WTC11 (cell line): ENCODE data around the gene EPM2A. TPM values are rescaled to one million over a fixed set of nuclear protein-coding genes. Genes with fewer than 3 reads are reported as not detected.

Source experiments
- ATAC-seq: fragments of 200-7000 bp; cut with Tn5 transposase; 2 replicates; pipeline ENCODE4 v1.10.0; 2021; ENCODE audit warnings: mild to moderate bottlenecking, moderate library complexity
- CTCF ChIA-PET: fragments of 300-600 bp; sonication (Branson Sonifier 250); formaldehyde crosslinking; loops from one replicate; lab custom pipeline; 2021; ENCODE audit warnings: antibody characterized with exemption; lab: Charles Lee
- POLR2A ChIA-PET: fragments of 350-600 bp; sonication (Branson Sonifier 250); formaldehyde crosslinking; loops from one replicate; lab custom pipeline; 2021; ENCODE audit warnings: antibody characterized with exemption; lab: Charles Lee
- DNase-seq: peaks from one replicate; pipeline ENCODE4 v3.0.0; 2021; ENCODE audit warnings: low spot score
- H3K27ac Mint-ChIP-seq: 2 replicates; pipeline ENCODE4 v1.8.0; 2021; ENCODE audit warnings: mixed read lengths
- H3K27me3 Mint-ChIP-seq: 2 replicates; pipeline ENCODE4 v1.8.0; 2021; ENCODE audit warnings: low read depth, mild to moderate bottlenecking, moderate library complexity, mixed read lengths
- H3K36me3 Mint-ChIP-seq: 2 replicates; pipeline ENCODE4 v1.8.0; 2021; ENCODE audit warnings: mixed read lengths
- H3K4me1 Mint-ChIP-seq: 2 replicates; pipeline ENCODE4 v1.8.0; 2022; ENCODE audit warnings: mixed read lengths
- H3K4me3 Mint-ChIP-seq: 2 replicates; pipeline ENCODE4 v1.8.0; 2021; ENCODE audit warnings: mild to moderate bottlenecking, moderate library complexity, mixed read lengths
- H3K9me3 Mint-ChIP-seq: 2 replicates; pipeline ENCODE4 v1.8.0; 2021; ENCODE audit warnings: mixed read lengths
- ERG ChIP-seq: fragments of 250-450 bp; sonication (Bioruptor Pico); IDR thresholded peaks from 2 replicates; pipeline ENCODE4 v1.8.0; 2021; ENCODE audit warnings: mild to moderate bottlenecking
- ETV6 ChIP-seq: sonication (generic); formaldehyde crosslinking; IDR thresholded peaks from 2 replicates; pipeline ENCODE4 v1.8.1; 2022; ENCODE audit warnings: mild to moderate bottlenecking, missing genetic modification reagents
- GTF2I ChIP-seq: fragments of 250-450 bp; sonication (Bioruptor Pico); conservative IDR thresholded peaks from 2 replicates; pipeline ENCODE4 v1.4.0; 2021; ENCODE audit warnings: mild to moderate bottlenecking
- KAT7 ChIP-seq: sonication (generic); formaldehyde crosslinking; IDR thresholded peaks from 2 replicates; pipeline ENCODE4 v1.8.1; 2023; ENCODE audit warnings: missing genetic modification reagents, mild to moderate bottlenecking, borderline replicate concordance
- MXD4 ChIP-seq: fragments of 250-450 bp; sonication (Bioruptor Pico); IDR thresholded peaks from 2 replicates; pipeline ENCODE4 v1.8.0; 2021; ENCODE audit warnings: mild to moderate bottlenecking, moderate library complexity, borderline replicate concordance
- NFYB ChIP-seq: sonication (generic); formaldehyde crosslinking; conservative IDR thresholded peaks from 2 replicates; pipeline ENCODE4 v1.8.0; 2022; ENCODE audit warnings: low read depth, missing genetic modification reagents
- PRRX2 ChIP-seq: fragments of 250-450 bp; sonication (Bioruptor Pico); IDR thresholded peaks from 2 replicates; pipeline ENCODE4 v1.8.0; 2021; ENCODE audit warnings: mild to moderate bottlenecking
- SOX15 ChIP-seq: fragments of 250-450 bp; sonication (Bioruptor Pico); IDR thresholded peaks from 2 replicates; pipeline ENCODE4 v1.9.0; 2021; ENCODE audit warnings: mild to moderate bottlenecking
- TCF7 ChIP-seq: sonication (generic); formaldehyde crosslinking; IDR thresholded peaks from 2 replicates; pipeline ENCODE4 v1.8.0; 2022; ENCODE audit warnings: mild to moderate bottlenecking, low read depth, missing genetic modification reagents, moderate library complexity
- ZBTB21 ChIP-seq: sonication (generic); formaldehyde crosslinking; IDR thresholded peaks from 2 replicates; pipeline ENCODE4 v1.8.1; 2023; ENCODE audit warnings: mild to moderate bottlenecking, missing genetic modification reagents, borderline replicate concordance
- ZNF121 ChIP-seq: sonication (generic); formaldehyde crosslinking; IDR thresholded peaks from 2 replicates; pipeline ENCODE4 v1.8.0; 2023; ENCODE audit warnings: missing genetic modification reagents
- ZNF263 ChIP-seq: sonication (generic); formaldehyde crosslinking; IDR thresholded peaks from 2 replicates; pipeline ENCODE4 v1.8.1; 2022; ENCODE audit warnings: low read depth, mild to moderate bottlenecking, moderate library complexity, missing genetic modification reagents
- ZNF423 ChIP-seq: fragments of 250-450 bp; sonication (Bioruptor Pico); IDR thresholded peaks from 2 replicates; pipeline ENCODE4 v2.1.2; 2022; ENCODE audit warnings: mild to moderate bottlenecking, moderate library complexity
- total RNA-seq: library from RNA; stranded (reverse); gene quantifications from 3 replicates; pipeline ENCODE4 v1.2.3, GENCODE V29; 2021
- TF ChIP-seq, protein P1 (sequence below): sonication (generic); formaldehyde crosslinking; conservative IDR thresholded peaks from 2 replicates; pipeline ENCODE4 v1.8.1; 2022; ENCODE audit warnings: mild to moderate bottlenecking, missing genetic modification reagents
- TF ChIP-seq, protein P2 (sequence below): fragments of 250-450 bp; sonication (Bioruptor Pico); IDR thresholded peaks from 2 replicates; pipeline ENCODE4 v1.9.0; 2021; ENCODE audit warnings: mild to moderate bottlenecking, borderline replicate concordance
- TF ChIP-seq, protein P3 (sequence below): sonication (generic); formaldehyde crosslinking; IDR thresholded peaks from 2 replicates; pipeline ENCODE4 v1.8.0; 2022; ENCODE audit warnings: mild to moderate bottlenecking, missing genetic modification reagents
- TF ChIP-seq, protein P4 (sequence below): sonication (generic); formaldehyde crosslinking; IDR thresholded peaks from 2 replicates; pipeline ENCODE4 v1.8.1; 2023; ENCODE audit warnings: mild to moderate bottlenecking, missing genetic modification reagents, moderate library complexity
- TF ChIP-seq, protein P5 (sequence below): sonication (generic); formaldehyde crosslinking; IDR thresholded peaks from 2 replicates; pipeline ENCODE4 v1.8.0; 2022; ENCODE audit warnings: mild to moderate bottlenecking, missing genetic modification reagents
- TF ChIP-seq, protein P6 (sequence below): fragments of 250-450 bp; sonication (Bioruptor Pico); IDR thresholded peaks from 2 replicates; pipeline ENCODE4 v1.9.0; 2021; ENCODE audit warnings: moderate library complexity, mild to moderate bottlenecking, inconsistent platforms, borderline replicate concordance
- TF ChIP-seq, protein P7 (sequence below): sonication (generic); formaldehyde crosslinking; IDR thresholded peaks from 2 replicates; pipeline ENCODE4 v1.8.1; 2022; ENCODE audit warnings: missing genetic modification reagents, borderline replicate concordance

EPM2A gene
- total RNA-seq, 1 experiment from 2014 or later = 5.3 TPM

GRCh38 chr6:145602726-145603326 is 132.5 kb downstream of the EPM2A start:
- peaks cover 2% of the 10 kb centered on the region; the same call in 1 of the 2 replicates for H3K4me1 Mint-ChIP-seq
- ChIA-PET CTCF (no interaction called here), POLR2A (no interaction called here)
- ATAC-seq = no peak
- DNase-seq = no peak
- 0 out of 2 replicates have a peak, but pooled peaks cover 3% of the 10 kb centered on the region for H3K36me3 Mint-ChIP-seq
- H3K27ac Mint-ChIP-seq = no peak overlapping the region
- no peaks in the 10 kb centered on the region; the same call in 1 of the 2 replicates for H3K27me3 Mint-ChIP-seq
- peaks cover 6% of the 10 kb centered on the region for H3K9me3 Mint-ChIP-seq
- no peak for TF ChIP-seq NFYB (CRISPR knock-in tag)
- TF ChIP-seq ZNF121 (CRISPR knock-in tag) = no peak
- TF ChIP-seq GTF2I (CRISPR knock-in tag) = no peak
- TF ChIP-seq, protein P1, sequence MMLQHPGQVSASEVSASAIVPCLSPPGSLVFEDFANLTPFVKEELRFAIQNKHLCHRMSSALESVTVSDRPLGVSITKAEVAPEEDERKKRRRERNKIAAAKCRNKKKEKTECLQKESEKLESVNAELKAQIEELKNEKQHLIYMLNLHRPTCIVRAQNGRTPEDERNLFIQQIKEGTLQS (CRISPR knock-in tag) = no peak
- TF ChIP-seq, protein P2, sequence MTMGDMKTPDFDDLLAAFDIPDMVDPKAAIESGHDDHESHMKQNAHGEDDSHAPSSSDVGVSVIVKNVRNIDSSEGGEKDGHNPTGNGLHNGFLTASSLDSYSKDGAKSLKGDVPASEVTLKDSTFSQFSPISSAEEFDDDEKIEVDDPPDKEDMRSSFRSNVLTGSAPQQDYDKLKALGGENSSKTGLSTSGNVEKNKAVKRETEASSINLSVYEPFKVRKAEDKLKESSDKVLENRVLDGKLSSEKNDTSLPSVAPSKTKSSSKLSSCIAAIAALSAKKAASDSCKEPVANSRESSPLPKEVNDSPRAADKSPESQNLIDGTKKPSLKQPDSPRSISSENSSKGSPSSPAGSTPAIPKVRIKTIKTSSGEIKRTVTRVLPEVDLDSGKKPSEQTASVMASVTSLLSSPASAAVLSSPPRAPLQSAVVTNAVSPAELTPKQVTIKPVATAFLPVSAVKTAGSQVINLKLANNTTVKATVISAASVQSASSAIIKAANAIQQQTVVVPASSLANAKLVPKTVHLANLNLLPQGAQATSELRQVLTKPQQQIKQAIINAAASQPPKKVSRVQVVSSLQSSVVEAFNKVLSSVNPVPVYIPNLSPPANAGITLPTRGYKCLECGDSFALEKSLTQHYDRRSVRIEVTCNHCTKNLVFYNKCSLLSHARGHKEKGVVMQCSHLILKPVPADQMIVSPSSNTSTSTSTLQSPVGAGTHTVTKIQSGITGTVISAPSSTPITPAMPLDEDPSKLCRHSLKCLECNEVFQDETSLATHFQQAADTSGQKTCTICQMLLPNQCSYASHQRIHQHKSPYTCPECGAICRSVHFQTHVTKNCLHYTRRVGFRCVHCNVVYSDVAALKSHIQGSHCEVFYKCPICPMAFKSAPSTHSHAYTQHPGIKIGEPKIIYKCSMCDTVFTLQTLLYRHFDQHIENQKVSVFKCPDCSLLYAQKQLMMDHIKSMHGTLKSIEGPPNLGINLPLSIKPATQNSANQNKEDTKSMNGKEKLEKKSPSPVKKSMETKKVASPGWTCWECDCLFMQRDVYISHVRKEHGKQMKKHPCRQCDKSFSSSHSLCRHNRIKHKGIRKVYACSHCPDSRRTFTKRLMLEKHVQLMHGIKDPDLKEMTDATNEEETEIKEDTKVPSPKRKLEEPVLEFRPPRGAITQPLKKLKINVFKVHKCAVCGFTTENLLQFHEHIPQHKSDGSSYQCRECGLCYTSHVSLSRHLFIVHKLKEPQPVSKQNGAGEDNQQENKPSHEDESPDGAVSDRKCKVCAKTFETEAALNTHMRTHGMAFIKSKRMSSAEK = no peak
- TF ChIP-seq, protein P3, sequence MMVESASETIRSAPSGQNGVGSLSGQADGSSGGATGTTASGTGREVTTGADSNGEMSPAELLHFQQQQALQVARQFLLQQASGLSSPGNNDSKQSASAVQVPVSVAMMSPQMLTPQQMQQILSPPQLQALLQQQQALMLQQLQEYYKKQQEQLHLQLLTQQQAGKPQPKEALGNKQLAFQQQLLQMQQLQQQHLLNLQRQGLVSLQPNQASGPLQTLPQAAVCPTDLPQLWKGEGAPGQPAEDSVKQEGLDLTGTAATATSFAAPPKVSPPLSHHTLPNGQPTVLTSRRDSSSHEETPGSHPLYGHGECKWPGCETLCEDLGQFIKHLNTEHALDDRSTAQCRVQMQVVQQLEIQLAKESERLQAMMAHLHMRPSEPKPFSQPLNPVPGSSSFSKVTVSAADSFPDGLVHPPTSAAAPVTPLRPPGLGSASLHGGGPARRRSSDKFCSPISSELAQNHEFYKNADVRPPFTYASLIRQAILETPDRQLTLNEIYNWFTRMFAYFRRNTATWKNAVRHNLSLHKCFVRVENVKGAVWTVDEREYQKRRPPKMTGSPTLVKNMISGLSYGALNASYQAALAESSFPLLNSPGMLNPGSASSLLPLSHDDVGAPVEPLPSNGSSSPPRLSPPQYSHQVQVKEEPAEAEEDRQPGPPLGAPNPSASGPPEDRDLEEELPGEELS (CRISPR knock-in tag) = no peak
- no peak for TF ChIP-seq ETV6 (CRISPR knock-in tag)
- no peak for TF ChIP-seq KAT7 (CRISPR knock-in tag)
- H3K4me3 Mint-ChIP-seq = no peak overlapping the region

GRCh38 chr6:145601397-145601796 is 133.9 kb downstream of the EPM2A start:
- no peak overlapping the region for H3K27ac Mint-ChIP-seq
- no peak for ATAC-seq

GRCh38 chr6:145600299-145600698 is 135.0 kb downstream of the EPM2A start:
- Mint-ChIP-seq H3K27ac (no peak overlapping the region), H3K27me3 (no peaks in the 10 kb centered on the region), H3K9me3 (peaks cover 14% of the 10 kb centered on the region), H3K36me3 (0 out of 2 replicates have a peak, but pooled peaks cover 4% of the 10 kb centered on the region), H3K4me3 (no peak overlapping the region), H3K4me1 (peaks cover 2% of the 10 kb centered on the region; the same call in 1 of the 2 replicates)
- ChIA-PET CTCF (no interaction called here), POLR2A (no interaction called here)
- DNase-seq (no peak), ATAC-seq (no peak)
- TF ChIP-seq ERG (no peak), TCF7 (CRISPR knock-in tag) (no peak), PRRX2 (no peak), MXD4 (CRISPR knock-in tag) (no peak)
- TF ChIP-seq, protein P4, sequence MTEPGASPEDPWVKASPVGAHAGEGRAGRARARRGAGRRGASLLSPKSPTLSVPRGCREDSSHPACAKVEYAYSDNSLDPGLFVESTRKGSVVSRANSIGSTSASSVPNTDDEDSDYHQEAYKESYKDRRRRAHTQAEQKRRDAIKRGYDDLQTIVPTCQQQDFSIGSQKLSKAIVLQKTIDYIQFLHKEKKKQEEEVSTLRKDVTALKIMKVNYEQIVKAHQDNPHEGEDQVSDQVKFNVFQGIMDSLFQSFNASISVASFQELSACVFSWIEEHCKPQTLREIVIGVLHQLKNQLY (CRISPR knock-in tag) = no peak
- TF ChIP-seq, protein P5, sequence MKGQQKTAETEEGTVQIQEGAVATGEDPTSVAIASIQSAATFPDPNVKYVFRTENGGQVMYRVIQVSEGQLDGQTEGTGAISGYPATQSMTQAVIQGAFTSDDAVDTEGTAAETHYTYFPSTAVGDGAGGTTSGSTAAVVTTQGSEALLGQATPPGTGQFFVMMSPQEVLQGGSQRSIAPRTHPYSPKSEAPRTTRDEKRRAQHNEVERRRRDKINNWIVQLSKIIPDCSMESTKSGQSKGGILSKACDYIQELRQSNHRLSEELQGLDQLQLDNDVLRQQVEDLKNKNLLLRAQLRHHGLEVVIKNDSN (CRISPR knock-in tag) = no peak

More at GRCh38 chr6:145601397-145601796, 133.9 kb downstream of the EPM2A start:
- Mint-ChIP-seq H3K4me3 (no peak overlapping the region), H3K4me1 (peaks cover 2% of the 10 kb centered on the region; the same call in 1 of the 2 replicates), H3K27me3 (no peaks in the 10 kb centered on the region), H3K9me3 (peaks cover 14% of the 10 kb centered on the region), H3K36me3 (0 out of 2 replicates have a peak, but pooled peaks cover 4% of the 10 kb centered on the region)
- CTCF ChIA-PET = no interaction called here
- no peak for DNase-seq
- POLR2A ChIA-PET = no interaction called here
- TF ChIP-seq ZBTB21 (CRISPR knock-in tag) (no peak), ZNF423 (CRISPR knock-in tag) (no peak), SOX15 (CRISPR knock-in tag) (no peak), ZNF263 (CRISPR knock-in tag) (no peak)
- TF ChIP-seq, protein P6, sequence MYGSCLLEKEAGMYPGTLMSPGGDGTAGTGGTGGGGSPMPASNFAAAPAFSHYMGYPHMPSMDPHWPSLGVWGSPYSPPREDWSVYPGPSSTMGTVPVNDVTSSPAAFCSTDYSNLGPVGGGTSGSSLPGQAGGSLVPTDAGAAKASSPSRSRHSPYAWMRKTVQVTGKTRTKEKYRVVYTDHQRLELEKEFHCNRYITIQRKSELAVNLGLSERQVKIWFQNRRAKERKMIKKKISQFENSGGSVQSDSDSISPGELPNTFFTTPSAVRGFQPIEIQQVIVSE (CRISPR knock-in tag) = no peak
- TF ChIP-seq, protein P7, sequence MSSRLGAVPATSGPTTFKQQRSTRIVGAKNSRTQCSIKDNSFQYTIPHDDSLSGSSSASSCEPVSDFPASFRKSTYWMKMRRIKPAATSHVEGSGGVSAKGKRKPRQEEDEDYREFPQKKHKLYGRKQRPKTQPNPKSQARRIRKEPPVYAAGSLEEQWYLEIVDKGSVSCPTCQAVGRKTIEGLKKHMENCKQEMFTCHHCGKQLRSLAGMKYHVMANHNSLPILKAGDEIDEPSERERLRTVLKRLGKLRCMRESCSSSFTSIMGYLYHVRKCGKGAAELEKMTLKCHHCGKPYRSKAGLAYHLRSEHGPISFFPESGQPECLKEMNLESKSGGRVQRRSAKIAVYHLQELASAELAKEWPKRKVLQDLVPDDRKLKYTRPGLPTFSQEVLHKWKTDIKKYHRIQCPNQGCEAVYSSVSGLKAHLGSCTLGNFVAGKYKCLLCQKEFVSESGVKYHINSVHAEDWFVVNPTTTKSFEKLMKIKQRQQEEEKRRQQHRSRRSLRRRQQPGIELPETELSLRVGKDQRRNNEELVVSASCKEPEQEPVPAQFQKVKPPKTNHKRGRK (CRISPR knock-in tag) = no peak
